Measurements from ENCODE around the gene KHSRP.
"Not testable (repeated sequence)": the region's sequence is repeated elsewhere in the genome, so short reads cannot be mapped to it uniquely, and the experiment has no call there.

KHSRP gene

GRCh38 chr19:6451583-6452222 lies 27.1 kb upstream of the KHSRP start:
- DNase-seq, result no peak

GRCh38 chr19:6450166-6450565 lies 25.6 kb upstream of the KHSRP start:
- DNase-seq, result no peak

- no peak for DNase-seq
Measured at GRCh38 chr19:6448045-6448444, 23.4 kb upstream of the KHSRP start.

DNA sequence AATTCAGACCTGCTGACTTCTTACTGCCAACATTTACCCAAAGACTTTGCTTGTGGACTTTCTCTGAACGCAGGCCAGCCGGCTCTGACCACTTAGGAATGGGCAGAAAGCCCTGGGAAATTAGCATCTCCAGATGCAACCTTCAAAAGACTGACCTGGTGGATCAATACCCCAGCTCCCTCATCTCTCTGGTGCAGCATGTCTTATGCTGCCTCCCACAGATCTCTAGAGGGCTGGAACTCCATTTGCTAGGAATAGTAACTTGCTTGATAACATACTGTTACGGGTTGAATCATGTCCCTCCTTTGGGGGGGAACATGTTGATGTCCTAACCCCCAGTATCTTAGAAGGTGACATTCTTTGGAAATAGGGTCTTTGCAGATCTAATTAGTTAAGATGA lies 21.8 kb upstream of the KHSRP start:
- no peak for DNase-seq

DNA sequence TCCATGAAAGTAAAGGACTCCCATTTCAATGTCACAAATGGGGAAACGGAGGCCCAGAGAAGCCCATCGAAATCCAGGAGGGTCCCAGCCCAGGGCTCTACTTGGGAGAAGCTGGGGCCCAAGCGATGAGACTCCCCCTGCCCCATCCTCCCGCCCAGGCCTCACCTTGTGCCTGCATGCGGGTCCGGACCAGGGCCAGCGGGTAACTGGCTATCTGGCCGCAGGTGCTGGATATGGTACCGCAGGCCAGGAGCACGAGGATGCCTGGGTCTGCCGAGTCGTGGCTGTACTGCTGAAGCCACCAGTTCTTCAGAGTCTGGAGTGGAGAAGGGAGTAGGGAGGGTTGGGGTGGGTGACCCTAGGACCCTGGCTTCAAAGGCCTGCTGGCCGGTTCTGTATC lies 19.4 kb upstream of the KHSRP start:
- no peak for DNase-seq

DNA sequence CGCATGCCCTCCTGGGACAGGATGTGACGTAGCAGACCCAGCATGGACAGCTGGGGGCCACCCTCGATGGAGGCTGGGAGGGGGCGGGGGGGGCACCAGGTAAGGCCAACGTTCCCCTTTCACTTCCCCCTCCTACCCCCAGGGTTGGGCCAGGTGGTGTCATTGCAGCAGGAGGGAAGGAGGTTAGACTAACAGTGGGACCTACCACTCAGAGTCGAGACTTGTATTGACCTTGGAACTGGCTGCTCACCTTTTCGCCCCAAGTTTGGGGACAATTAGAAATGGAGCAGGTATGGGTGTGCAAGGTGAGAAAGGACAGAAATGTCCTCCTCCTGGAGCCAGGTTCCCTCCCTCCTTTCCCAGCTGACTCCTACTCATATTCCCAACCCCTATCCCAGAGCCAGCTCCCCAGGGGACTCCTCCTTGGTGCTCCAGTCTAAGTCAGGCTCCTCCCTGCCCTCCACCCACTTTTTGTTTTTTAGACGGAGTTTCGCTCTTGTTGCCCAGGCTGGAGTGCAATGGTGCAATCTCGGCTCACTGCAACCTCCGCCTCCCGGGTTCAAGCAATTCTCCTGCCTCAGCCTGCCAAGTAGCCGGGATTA lies 17.6 kb upstream of the KHSRP start:
- DNase-seq, result no peak

DNA sequence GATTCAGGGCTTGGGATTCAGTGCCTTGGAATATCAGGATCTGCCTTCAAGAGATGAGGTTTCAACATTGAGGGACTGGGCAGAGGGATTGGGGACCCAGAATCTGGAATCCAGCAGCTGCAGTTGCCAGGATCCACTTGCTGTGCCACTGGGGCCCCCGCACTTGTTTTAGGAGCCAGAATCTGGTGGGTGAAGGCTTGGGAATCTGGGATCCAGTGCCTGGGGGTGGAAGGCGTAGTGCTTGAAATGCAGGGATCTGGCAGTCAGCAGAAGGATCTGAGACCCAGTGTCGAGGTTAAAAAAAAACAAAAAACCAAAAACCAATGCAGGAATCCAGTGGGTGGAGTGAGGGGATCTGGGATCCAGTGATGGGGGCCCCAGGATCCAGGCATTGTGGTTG lies 16.3 kb upstream of the KHSRP start:
- no peak for DNase-seq

DNA sequence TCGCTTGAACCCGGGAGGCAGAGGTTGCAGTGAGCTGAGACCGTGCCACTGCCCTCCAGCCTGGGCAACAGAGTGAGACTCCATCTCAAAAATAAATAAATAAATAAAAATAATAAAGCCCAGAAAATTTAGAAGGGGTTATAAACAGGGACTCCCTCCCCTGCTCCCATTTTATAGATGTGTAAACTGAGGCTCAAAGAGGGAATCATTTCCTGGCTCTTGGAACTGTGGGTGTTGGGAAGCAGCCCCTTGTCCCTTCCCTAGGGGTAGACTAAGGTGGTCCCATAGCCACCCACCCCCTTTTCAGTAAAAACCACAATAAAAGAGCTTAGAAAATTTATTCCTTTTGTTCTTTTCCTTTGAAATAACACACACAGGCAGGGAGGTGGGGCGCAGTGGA lies 15.1 kb upstream of the KHSRP start:
- DNase-seq, result no peak

DNA sequence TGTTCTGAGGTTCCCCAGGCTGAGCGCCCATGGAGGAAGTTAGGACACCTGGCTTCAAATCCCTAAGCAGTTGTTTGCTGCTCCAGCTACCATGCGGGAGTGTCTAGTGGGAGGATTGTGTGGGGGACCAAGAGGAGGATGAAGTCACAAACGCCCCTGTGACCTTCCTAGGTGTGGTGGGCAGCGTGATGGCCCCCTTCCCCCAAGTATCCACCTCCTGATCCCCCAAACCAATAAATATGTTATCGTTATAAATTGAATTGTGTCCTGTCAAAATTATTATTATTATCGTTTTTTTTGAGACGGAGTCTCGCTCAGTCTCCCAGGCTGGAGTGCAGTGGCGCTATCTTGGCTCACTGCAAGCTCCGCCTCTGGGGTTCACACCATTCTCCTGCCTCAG lies 9.1 kb upstream of the KHSRP start, which contains the start of gene SLC25A41:
Gene SLC25A41, minus strand, starts transcription at position 101 of the 400 bp plus-strand sequence. Its CDS starts 70 bp downstream, at position 31.
- no peak for DNase-seq

GRCh38 chr19:6433165-6433564 lies 8.6 kb upstream of the KHSRP start:
- no peak for DNase-seq

- no peak for DNase-seq
Measured at GRCh38 chr19:6431891-6432290, 7.3 kb upstream of the KHSRP start.

- DNase-seq, result no peak
Measured at GRCh38 chr19:6429419-6430221, 5.0 kb upstream of the KHSRP start.

DNA sequence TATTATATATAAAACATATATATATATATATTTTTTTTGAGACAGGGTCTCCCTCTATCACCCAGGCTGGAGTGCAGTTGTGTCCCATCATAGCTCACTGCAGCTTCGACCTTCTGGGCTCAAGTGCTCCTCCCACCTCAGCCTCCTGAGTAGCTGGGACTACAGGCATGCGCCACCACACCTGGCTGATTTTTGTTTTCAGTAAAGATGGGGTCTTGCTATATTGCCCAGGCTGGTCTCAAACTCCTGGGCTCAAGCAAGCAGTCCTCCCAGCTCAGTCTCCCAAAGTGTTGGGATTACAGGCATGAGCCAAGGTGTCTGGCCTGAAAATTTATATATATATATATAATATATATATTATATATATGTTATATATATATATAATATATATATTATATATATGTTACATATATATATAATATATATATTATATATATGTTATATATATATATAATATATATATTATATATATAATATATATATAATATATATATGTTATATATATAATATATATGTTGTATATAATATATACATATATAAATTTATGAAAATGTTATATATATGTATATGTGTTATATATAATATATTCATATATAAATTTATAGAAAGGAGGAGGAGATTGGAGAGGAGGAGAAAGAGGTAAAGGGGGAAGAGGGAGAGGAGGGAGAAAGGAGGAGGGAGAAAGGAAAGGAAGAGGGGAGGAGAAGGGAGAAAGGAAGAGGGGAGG lies 4.2 kb upstream of the KHSRP start:
- DNase-seq, result not testable (repeated sequence)

DNA sequence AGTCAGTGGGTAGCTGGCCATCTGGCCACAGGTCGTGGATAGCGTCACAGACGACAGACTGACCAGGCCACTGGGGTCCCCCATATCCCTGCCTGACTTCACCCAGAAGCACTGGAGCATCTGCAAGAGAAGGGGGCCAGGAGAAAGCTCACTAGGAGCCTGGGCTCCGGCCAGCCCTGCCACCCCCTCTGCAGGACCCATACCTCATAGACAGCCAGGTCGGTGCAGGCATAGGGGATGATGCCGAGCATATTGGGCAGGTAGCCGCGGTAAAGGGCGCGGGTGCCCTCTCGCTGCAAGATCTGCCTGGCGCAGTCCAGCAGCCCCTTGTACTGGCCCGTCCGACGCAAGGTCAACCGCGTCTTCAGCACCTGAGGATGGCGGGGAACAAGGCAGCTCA lies 2.5 kb upstream of the KHSRP start:
- no peak for DNase-seq

GRCh38 chr19:6425732-6426620 lies 1.4 kb upstream of the KHSRP start:
- DNase-seq, result no peak

GRCh38 chr19:6424939-6425731 lies 524 bp upstream of the KHSRP start:
- DNase-seq, result peak; percentile 97

- DNase-seq, result peak; percentile 28 to 39
Measured at GRCh38 chr19:6423499-6424194, 964 bp downstream of the KHSRP start.

- DNase-seq, result no peak
Measured at GRCh38 chr19:6421075-6422014, 3.3 kb downstream of the KHSRP start.

DNA sequence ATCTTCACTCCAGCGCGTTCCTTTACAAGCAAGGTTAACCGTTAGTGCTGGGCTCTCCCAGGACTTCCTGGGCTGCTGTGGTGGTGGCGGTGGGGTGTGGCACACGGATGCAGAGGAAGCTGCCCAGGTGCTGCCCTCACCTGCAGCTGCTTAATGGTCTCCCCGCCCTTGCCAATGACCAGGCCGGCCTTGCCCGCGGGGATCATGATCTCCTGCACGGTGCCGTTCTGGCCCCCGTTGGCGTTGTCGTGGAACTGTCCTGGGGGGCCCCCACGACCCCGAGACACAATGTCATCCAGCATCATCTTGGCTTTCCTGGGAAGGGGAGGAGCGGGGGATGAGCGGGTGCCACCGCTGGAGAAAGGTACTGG lies 6.1 kb downstream of the KHSRP start:
- DNase-seq, result no peak
